T-helper 1 cell treated with Interleukin-12 subunit alpha and Interleukin-12 subunit beta and Interleukin-4 antibody, amounts not matched to agents 30 μg/mL and 1 μg/mL, for 36 hours (primary cell): ENCODE data around the gene DHRS1.
A peak's percentile ranks its signal among the peaks of the same experiment; 100 is the strongest.

Source experiments
- H3K27ac Mint-ChIP-seq: one replicate; pipeline ENCODE4 v1.8.0; 2021; ENCODE audit warnings: mild to moderate bottlenecking, mixed read lengths
- H3K27me3 Mint-ChIP-seq: one replicate; pipeline ENCODE4 v1.8.0; 2021; ENCODE audit warnings: low read depth, mixed read lengths
- H3K36me3 Mint-ChIP-seq: one replicate; pipeline ENCODE4 v1.8.0; 2021; ENCODE audit warnings: low read depth, mixed read lengths
- H3K4me1 Mint-ChIP-seq: one replicate; pipeline ENCODE4 v1.8.0; 2021; ENCODE audit warnings: low read depth, mixed read lengths
- H3K4me3 Mint-ChIP-seq: one replicate; pipeline ENCODE4 v1.8.0; 2021; ENCODE audit warnings: mild to moderate bottlenecking, moderate library complexity, mixed read lengths
- H3K9me3 Mint-ChIP-seq: one replicate; pipeline ENCODE4 v1.8.0; 2021; ENCODE audit warnings: mixed read lengths

The DHRS1 gene

GRCh38 chr14:24308342-24309124 is 9.0 kb upstream of the DHRS1 start:
- Mint-ChIP-seq H3K4me3 (peak overlapping the region; percentile 13), H3K36me3 (peaks cover 49% of the 10 kb centered on the region), H3K4me1 (peaks cover 43% of the 10 kb centered on the region)

GRCh38 chr14:24307575-24308341 is 8.2 kb upstream of the DHRS1 start, which contains the start of gene CIDEB:
CIDEB (minus strand) TSS chr14:24307977; CDS start chr14:24307858, 119 bp downstream.
- Mint-ChIP-seq H3K27ac (peak within 1 kb of the TSS; percentile 34), H3K4me1 (peaks cover 36% of the 10 kb centered on the region), H3K9me3 (no peaks in the 10 kb centered on the region), H3K36me3 (peaks cover 54% of the 10 kb centered on the region), H3K4me3 (peak within 1 kb of the TSS; percentile 13), H3K27me3 (no peaks in the 10 kb centered on the region)

More at GRCh38 chr14:24308342-24309124, 9.0 kb upstream of the DHRS1 start:
- no peaks in the 10 kb centered on the region for H3K27me3 Mint-ChIP-seq
- H3K27ac Mint-ChIP-seq = peak overlapping the region; percentile 34
- H3K9me3 Mint-ChIP-seq = no peaks in the 10 kb centered on the region

- no peak overlapping the region for H3K27ac Mint-ChIP-seq
- H3K27me3 Mint-ChIP-seq = no peaks in the 10 kb centered on the region
- H3K9me3 Mint-ChIP-seq = no peaks in the 10 kb centered on the region
- H3K4me1 Mint-ChIP-seq = peaks cover 30% of the 10 kb centered on the region
- peaks cover 53% of the 10 kb centered on the region for H3K36me3 Mint-ChIP-seq
- no peak overlapping the region for H3K4me3 Mint-ChIP-seq
Observed at GRCh38 chr14:24307156-24307574, 7.6 kb upstream of the DHRS1 start.

GRCh38 chr14:24304019-24304387 is 4.4 kb upstream of the DHRS1 start:
- Mint-ChIP-seq H3K9me3 (no peaks in the 10 kb centered on the region), H3K27me3 (no peaks in the 10 kb centered on the region), H3K4me1 (peaks cover 24% of the 10 kb centered on the region), H3K36me3 (peaks cover 44% of the 10 kb centered on the region), H3K27ac (no peak overlapping the region), H3K4me3 (no peak overlapping the region)

- H3K4me3 Mint-ChIP-seq = peak overlapping the region; percentile 91
- H3K27me3 Mint-ChIP-seq = no peaks in the 10 kb centered on the region
- peak overlapping the region; percentile 89 for H3K27ac Mint-ChIP-seq
- peaks cover 32% of the 10 kb centered on the region for H3K4me1 Mint-ChIP-seq
- no peaks in the 10 kb centered on the region for H3K9me3 Mint-ChIP-seq
- peaks cover 32% of the 10 kb centered on the region for H3K36me3 Mint-ChIP-seq
Observed at GRCh38 chr14:24300326-24300980, 873 bp upstream of the DHRS1 start.

GRCh38 chr14:24298892-24299254 is 707 bp downstream of the DHRS1 start:
- peak overlapping the region; percentile 89 for H3K27ac Mint-ChIP-seq
- no peaks in the 10 kb centered on the region for H3K9me3 Mint-ChIP-seq
- H3K27me3 Mint-ChIP-seq = no peaks in the 10 kb centered on the region
- H3K4me3 Mint-ChIP-seq = peak overlapping the region; percentile 91
- H3K36me3 Mint-ChIP-seq = peaks cover 22% of the 10 kb centered on the region
- peaks cover 32% of the 10 kb centered on the region for H3K4me1 Mint-ChIP-seq

- peak overlapping the region; percentile 16 for H3K4me3 Mint-ChIP-seq
- H3K9me3 Mint-ChIP-seq = no peaks in the 10 kb centered on the region
- H3K4me1 Mint-ChIP-seq = peaks cover 32% of the 10 kb centered on the region
- peaks cover 25% of the 10 kb centered on the region for H3K36me3 Mint-ChIP-seq
- peak overlapping the region; percentile 78 for H3K27ac Mint-ChIP-seq
- no peaks in the 10 kb centered on the region for H3K27me3 Mint-ChIP-seq
Observed at GRCh38 chr14:24297190-24297964, 2.2 kb downstream of the DHRS1 start.

- peaks cover 27% of the 10 kb centered on the region for H3K36me3 Mint-ChIP-seq
- H3K27ac Mint-ChIP-seq = peak overlapping the region; percentile 78
- H3K4me3 Mint-ChIP-seq = no peak overlapping the region
- no peaks in the 10 kb centered on the region for H3K9me3 Mint-ChIP-seq
- peaks cover 3% of the 10 kb centered on the region for H3K27me3 Mint-ChIP-seq
- H3K4me1 Mint-ChIP-seq = peaks cover 32% of the 10 kb centered on the region
Observed at GRCh38 chr14:24296341-24297157, 3.0 kb downstream of the DHRS1 start.

- H3K36me3 Mint-ChIP-seq = peaks cover 38% of the 10 kb centered on the region
- H3K27ac Mint-ChIP-seq = no peak overlapping the region
- H3K27me3 Mint-ChIP-seq = peaks cover 10% of the 10 kb centered on the region
- H3K9me3 Mint-ChIP-seq = no peaks in the 10 kb centered on the region
- no peak overlapping the region for H3K4me3 Mint-ChIP-seq
- peaks cover 27% of the 10 kb centered on the region for H3K4me1 Mint-ChIP-seq
Observed at GRCh38 chr14:24293525-24293924, 6.1 kb downstream of the DHRS1 start.

GRCh38 chr14:24292118-24292807 is 7.3 kb downstream of the DHRS1 start:
- Mint-ChIP-seq H3K36me3 (peaks cover 41% of the 10 kb centered on the region), H3K27ac (no peak overlapping the region), H3K4me1 (peaks cover 29% of the 10 kb centered on the region), H3K4me3 (no peak overlapping the region), H3K9me3 (no peaks in the 10 kb centered on the region), H3K27me3 (peaks cover 20% of the 10 kb centered on the region)

GRCh38 chr14:24291446-24292117 is 8.0 kb downstream of the DHRS1 start:
- Mint-ChIP-seq H3K27ac (no peak overlapping the region), H3K4me3 (no peak overlapping the region), H3K4me1 (peaks cover 23% of the 10 kb centered on the region), H3K9me3 (no peaks in the 10 kb centered on the region), H3K27me3 (peaks cover 21% of the 10 kb centered on the region), H3K36me3 (peaks cover 39% of the 10 kb centered on the region)

GRCh38 chr14:24290746-24291145 is 8.8 kb downstream of the DHRS1 start:
- Mint-ChIP-seq H3K27ac (no peak overlapping the region), H3K27me3 (peaks cover 26% of the 10 kb centered on the region), H3K4me3 (no peak overlapping the region), H3K36me3 (peaks cover 35% of the 10 kb centered on the region), H3K9me3 (no peaks in the 10 kb centered on the region), H3K4me1 (peaks cover 17% of the 10 kb centered on the region)
